ENCODE measurements around the gene ARNT2.

The ARNT2 gene

GRCh38 chr15:80459818-80460217 lies 55.6 kb downstream of the ARNT2 start:
- Histone ChIP-seq H3F3A (ENCODE audit: insufficient read depth, low read length) (no peaks in the 10 kb centered on the region), H3K9me3 (replicated peaks; ENCODE audit: insufficient read depth, low read length) (no peaks in the 10 kb centered on the region), H3K27me3 (replicated peaks; ENCODE audit: insufficient read depth, low read length) (no peaks in the 10 kb centered on the region), H3K9me2 (replicated peaks; ENCODE audit: insufficient read depth, low read length) (no peaks in the 10 kb centered on the region), H3K9ac (ENCODE audit: low read length) (no peak overlapping the region), H3K4me3 (ENCODE audit: low read length) (no peak overlapping the region), H3K27ac (ENCODE audit: low read length) (no peak overlapping the region), H3K4me1 (ENCODE audit: low read length) (no peaks in the 10 kb centered on the region), H3K4me2 (ENCODE audit: low read depth, low read length) (no peak overlapping the region), H2AFZ (ENCODE audit: low read length) (no peak overlapping the region), H3K79me2 (ENCODE audit: low read length) (no peaks in the 10 kb centered on the region), H3K36me3 (replicated peaks; ENCODE audit: insufficient read depth, low read length) (no peaks in the 10 kb centered on the region), H4K20me1 (ENCODE audit: insufficient read depth, low read length) (no peaks in the 10 kb centered on the region)
- no peak for DNase-seq
- TF ChIP-seq EZH2phosphoT487 (IDR thresholded peaks at IDR 0.05; ENCODE audit: low read length) = no peak
- no peak for TF ChIP-seq EZH2 (optimal IDR thresholded peaks at IDR 0.05; ENCODE audit: low read depth, low read length)
- no peak for TF ChIP-seq CTCF (IDR thresholded peaks at IDR 0.05; ENCODE audit: low read length)

GRCh38 chr15:80461356-80462095 lies 57.3 kb downstream of the ARNT2 start:
- Histone ChIP-seq H3K4me3 (ENCODE audit: low read length) (no peak overlapping the region), H3K27me3 (replicated peaks; ENCODE audit: insufficient read depth, low read length) (no peaks in the 10 kb centered on the region), H2AFZ (ENCODE audit: low read length) (no peak overlapping the region), H3K9me3 (replicated peaks; ENCODE audit: insufficient read depth, low read length) (no peaks in the 10 kb centered on the region), H3K4me2 (ENCODE audit: low read depth, low read length) (no peak overlapping the region), H3K4me1 (ENCODE audit: low read length) (no peaks in the 10 kb centered on the region), H4K20me1 (ENCODE audit: insufficient read depth, low read length) (no peaks in the 10 kb centered on the region), H3K36me3 (replicated peaks; ENCODE audit: insufficient read depth, low read length) (no peaks in the 10 kb centered on the region), H3F3A (ENCODE audit: insufficient read depth, low read length) (no peaks in the 10 kb centered on the region), H3K79me2 (ENCODE audit: low read length) (no peaks in the 10 kb centered on the region), H3K9me2 (replicated peaks; ENCODE audit: insufficient read depth, low read length) (no peaks in the 10 kb centered on the region), H3K27ac (ENCODE audit: low read length) (no peak overlapping the region), H3K9ac (ENCODE audit: low read length) (no peak overlapping the region)
- DNase-seq = no peak
- TF ChIP-seq CTCF (IDR thresholded peaks at IDR 0.05; ENCODE audit: low read length) (no peak), EZH2 (optimal IDR thresholded peaks at IDR 0.05; ENCODE audit: low read depth, low read length) (no peak), EZH2phosphoT487 (IDR thresholded peaks at IDR 0.05; ENCODE audit: low read length) (no peak)

- Histone ChIP-seq H3K9me2 (replicated peaks; ENCODE audit: insufficient read depth, low read length) (no peaks in the 10 kb centered on the region), H3K4me1 (ENCODE audit: low read length) (no peaks in the 10 kb centered on the region), H3K36me3 (replicated peaks; ENCODE audit: insufficient read depth, low read length) (no peaks in the 10 kb centered on the region), H3K4me3 (ENCODE audit: low read length) (no peak overlapping the region), H3K9me3 (replicated peaks; ENCODE audit: insufficient read depth, low read length) (no peaks in the 10 kb centered on the region), H3K4me2 (ENCODE audit: low read depth, low read length) (no peak overlapping the region), H2AFZ (ENCODE audit: low read length) (no peak overlapping the region), H3K9ac (ENCODE audit: low read length) (no peak overlapping the region), H3K27me3 (replicated peaks; ENCODE audit: insufficient read depth, low read length) (no peaks in the 10 kb centered on the region), H3F3A (ENCODE audit: insufficient read depth, low read length) (no peaks in the 10 kb centered on the region), H3K79me2 (ENCODE audit: low read length) (no peaks in the 10 kb centered on the region), H3K27ac (ENCODE audit: low read length) (no peak overlapping the region), H4K20me1 (ENCODE audit: insufficient read depth, low read length) (no peaks in the 10 kb centered on the region)
- DNase-seq = no peak
- TF ChIP-seq EZH2phosphoT487 (IDR thresholded peaks at IDR 0.05; ENCODE audit: low read length) (no peak), EZH2 (optimal IDR thresholded peaks at IDR 0.05; ENCODE audit: low read depth, low read length) (no peak), CTCF (IDR thresholded peaks at IDR 0.05; ENCODE audit: low read length) (no peak)
Observed at GRCh38 chr15:80462111-80462510, 57.9 kb downstream of the ARNT2 start.
